ENCODE results near the gene ADH7.

ADH7 gene

GRCh38 chr4:99457270-99457669, 22.1 kb upstream of the ADH7 start:
- DNase-seq (ENCODE audit: low read depth): no peak
- no peak for TF ChIP-seq CTCF (IDR thresholded peaks at IDR 0.05; ENCODE audit: insufficient read depth, low read depth, low read length, missing control alignments)
- H3K4me3 ChIP-seq (ENCODE audit: low read depth, low read length): no peak overlapping the region

GRCh38 chr4:99447513-99447912, 12.4 kb upstream of the ADH7 start:
- H3K4me3 ChIP-seq (ENCODE audit: low read depth, low read length): no peak overlapping the region
- DNase-seq (ENCODE audit: low read depth): no peak
- TF ChIP-seq CTCF (IDR thresholded peaks at IDR 0.05; ENCODE audit: insufficient read depth, low read depth, low read length, missing control alignments): no peak

- H3K4me3 ChIP-seq (ENCODE audit: low read depth, low read length): no peak overlapping the region
- TF ChIP-seq CTCF (IDR thresholded peaks at IDR 0.05; ENCODE audit: insufficient read depth, low read depth, low read length, missing control alignments): no peak
- peak; percentile 29 for DNase-seq (ENCODE audit: low read depth)
These were observed 11.9 kb upstream of the ADH7 start for GRCh38 chr4:99447079-99447478.

GRCh38 chr4:99438405-99438780, 3.3 kb upstream of the ADH7 start:
- H3K4me3 ChIP-seq (ENCODE audit: low read depth, low read length): no peak overlapping the region
- DNase-seq (ENCODE audit: low read depth): no peak
- TF ChIP-seq CTCF (IDR thresholded peaks at IDR 0.05; ENCODE audit: insufficient read depth, low read depth, low read length, missing control alignments): no peak

- no peak for TF ChIP-seq CTCF (IDR thresholded peaks at IDR 0.05; ENCODE audit: insufficient read depth, low read depth, low read length, missing control alignments)
- no peak for DNase-seq (ENCODE audit: low read depth)
- H3K4me3 ChIP-seq (ENCODE audit: low read depth, low read length): no peak overlapping the region
These were observed 2.7 kb upstream of the ADH7 start for GRCh38 chr4:99437723-99438404.

- no peak for TF ChIP-seq CTCF (IDR thresholded peaks at IDR 0.05; ENCODE audit: insufficient read depth, low read depth, low read length, missing control alignments)
- no peak for DNase-seq (ENCODE audit: low read depth)
- H3K4me3 ChIP-seq (ENCODE audit: low read depth, low read length): no peak overlapping the region
These were observed 2.0 kb upstream of the ADH7 start for GRCh38 chr4:99436976-99437722.

All from GM12865 (cell line).